H1 (cell line): ENCODE data around the gene SYNPR. TPM values are rescaled to one million over a fixed set of nuclear protein-coding genes. Genes with fewer than 3 reads are reported as not detected.

Experiments used
- RXRA ChIP-seq: IDR thresholded peaks from 2 replicates; pipeline ENCODE4 v1.6.1; 2011; ENCODE audit warnings: low read depth, mild to moderate bottlenecking, low read length, moderate library complexity; ENCODE audit not compliant: insufficient read depth
- polyA plus RNA-seq, 7 experiments: library from polyadenylated mRNA; depleted of rRNA in 3 of 7; stranded (reverse) in 5 of 7; unstranded in 2 of 7; fragments of >200 nt in 5 of 7; fragments of 200-250 nt in 2 of 7; gene quantifications; 1 replicate in 5 of 7; 2 replicates in 1 of 7; 4 replicates in 1 of 7; pipeline versions ENCODE4 v1.2.1 to v1.2.3, GENCODE V29; 2011 to 2013; ENCODE audit warnings: missing spikeins in 2 of 7, mixed read lengths in 2 of 7
- total RNA-seq: library from RNA; stranded (reverse); fragmentation: NEBNext Ultra II Directional; extraction: Animal tissue kit (Norgen Biotek cat#: 25700); gene quantifications from 2 replicates; pipeline ENCODE4 v1.2.1, GENCODE V29; 2021

Gene SYNPR
- total and polyA plus RNA-seq, 2 of the 8 experiments (the other 6 are each of a cell fraction or from before 2014, with no cell fraction given), result 0.39 to 0.99 TPM

- no peak for TF ChIP-seq RXRA
Observed at GRCh38 chr3:63561879-63562278, 283.8 kb downstream of the SYNPR start (continued).
